SH-SY5Y (cell line): ENCODE results near the gene TFCP2.

ENCODE experiments used
- GATA2 ChIP-seq: IDR thresholded peaks from 2 replicates; pipeline ENCODE4 v1.6.1; 2011; ENCODE audit warnings: mild to moderate bottlenecking, low read depth, low read length
- GATA3 ChIP-seq: IDR thresholded peaks from 2 replicates; pipeline ENCODE4 v1.6.1; 2011; ENCODE audit warnings: low read depth, mild to moderate bottlenecking, low read length, moderate library complexity

Gene TFCP2

GRCh38 chr12:51132693-51133092 lies 40.2 kb downstream of the TFCP2 start:
- TF ChIP-seq GATA2 (no peak), GATA3 (no peak)

DNA sequence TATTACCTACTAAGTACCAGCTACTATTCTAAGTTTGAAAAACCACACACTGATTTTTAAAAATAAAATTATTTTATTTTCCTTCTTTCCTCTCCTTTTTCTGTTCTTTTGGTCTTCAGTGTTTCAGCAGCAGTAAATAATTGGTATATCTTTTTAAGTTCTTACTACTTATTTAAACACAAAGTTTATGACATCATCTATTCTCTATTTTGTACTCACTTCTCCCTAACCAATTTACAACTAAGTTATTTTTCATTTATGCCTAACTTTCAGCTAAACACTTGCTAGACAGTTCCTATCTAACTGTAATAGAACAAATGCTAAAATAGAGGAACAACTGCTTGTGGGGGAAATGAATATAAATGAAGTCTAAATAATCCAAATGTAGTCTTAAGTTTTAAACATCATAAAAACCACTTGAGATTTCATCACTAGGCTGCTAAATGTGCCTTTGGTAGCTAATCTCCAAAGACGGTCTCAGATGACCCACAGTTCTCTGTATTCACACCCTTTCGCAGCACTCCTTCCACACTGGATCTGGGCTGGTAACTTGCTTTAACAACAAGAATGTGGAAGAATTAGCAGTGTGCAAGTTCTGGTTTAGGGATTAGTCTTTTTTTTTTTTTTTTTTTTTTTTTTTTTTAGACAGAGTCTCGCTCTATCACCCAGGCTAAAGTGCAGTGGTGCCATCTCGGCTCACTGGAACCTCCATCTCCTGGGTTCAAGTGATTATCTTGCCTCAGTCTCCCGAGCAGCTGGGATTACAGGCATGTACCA lies 41.0 kb downstream of the TFCP2 start:
- TF ChIP-seq GATA2, result no peak
- no peak for TF ChIP-seq GATA3

- TF ChIP-seq GATA3, result no peak
- TF ChIP-seq GATA2, result no peak
These were observed 44.0 kb downstream of the TFCP2 start for GRCh38 chr12:51128919-51129318.

- TF ChIP-seq GATA3, result no peak
- TF ChIP-seq GATA2, result no peak
These were observed 45.7 kb downstream of the TFCP2 start for GRCh38 chr12:51127050-51127729.

- no peak for TF ChIP-seq GATA3
- no peak for TF ChIP-seq GATA2
These were observed 46.6 kb downstream of the TFCP2 start for GRCh38 chr12:51126297-51126696.

DNA sequence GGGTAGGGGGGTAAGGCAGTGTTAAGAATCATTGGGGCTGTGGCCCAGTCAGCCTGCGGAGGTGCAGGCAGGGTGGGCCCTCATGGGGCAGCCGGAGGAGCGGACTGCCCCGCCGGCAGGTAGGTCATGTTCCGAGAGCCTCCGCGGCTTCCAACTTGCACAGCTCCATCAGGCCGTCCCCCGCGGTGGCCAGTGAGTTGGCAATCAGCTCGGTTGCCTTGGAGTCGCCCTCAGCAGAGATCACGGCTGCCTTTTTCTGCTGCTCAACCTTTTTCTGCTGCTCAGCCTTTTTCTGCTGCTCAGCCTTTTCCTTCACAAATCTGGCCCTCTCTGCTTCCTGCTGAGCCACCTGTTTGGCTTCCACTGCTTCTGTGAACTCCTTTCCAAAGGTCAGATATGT lies 48.4 kb downstream of the TFCP2 start:
- no peak for TF ChIP-seq GATA3
- TF ChIP-seq GATA2, result no peak

GRCh38 chr12:51122844-51123243 lies 50.1 kb downstream of the TFCP2 start:
- TF ChIP-seq GATA2, result no peak

GRCh38 chr12:51118706-51119105 lies 54.2 kb downstream of the TFCP2 start:
- TF ChIP-seq GATA2 (no peak), GATA3 (no peak)

GRCh38 chr12:51115533-51115932 lies 57.4 kb downstream of the TFCP2 start:
- TF ChIP-seq GATA2 (no peak), GATA3 (no peak)

DNA sequence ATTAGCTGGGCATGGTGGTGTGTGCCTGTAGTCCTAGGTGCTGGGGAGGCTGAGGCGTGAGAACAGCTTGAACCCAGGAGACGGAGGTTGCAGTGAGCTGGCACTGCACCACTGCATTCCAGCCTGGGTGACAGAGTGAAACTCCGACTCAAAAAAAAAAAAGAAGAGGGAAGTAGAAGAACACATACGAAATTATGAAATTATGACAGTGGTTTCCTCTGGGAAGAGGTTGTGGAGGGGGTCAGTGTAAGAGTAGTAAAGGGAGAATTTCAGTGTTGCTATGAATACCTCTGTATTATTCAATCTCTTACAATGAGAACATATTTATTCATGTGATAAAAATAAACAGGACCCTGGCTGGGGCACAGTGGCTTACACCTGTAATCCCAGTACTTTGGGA lies 64.8 kb downstream of the TFCP2 start:
- TF ChIP-seq GATA3 (no peak), GATA2 (no peak)

DNA sequence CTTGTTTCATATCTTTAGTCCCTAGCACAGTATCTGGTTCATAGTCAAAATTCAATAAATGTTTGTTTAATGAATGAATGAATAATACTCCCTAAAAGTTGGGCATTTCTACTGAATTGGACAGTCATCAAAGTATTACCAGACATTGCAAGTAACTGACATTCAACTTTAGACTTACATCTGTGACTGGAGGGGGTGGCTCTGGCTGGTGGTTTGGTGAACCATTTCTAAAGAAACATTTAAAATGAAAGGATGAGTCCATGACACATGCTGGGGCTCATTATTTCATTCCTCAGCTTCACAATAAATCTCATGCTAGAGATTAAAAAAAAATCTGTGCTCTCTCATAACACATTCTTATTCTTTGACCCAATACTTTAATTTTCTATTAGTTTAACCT lies 69.0 kb downstream of the TFCP2 start:
- TF ChIP-seq GATA2, result no peak

GRCh38 chr12:51098611-51099010 lies 74.3 kb downstream of the TFCP2 start:
- TF ChIP-seq GATA3 (no peak), GATA2 (no peak)

GRCh38 chr12:51090705-51091229 lies 82.2 kb downstream of the TFCP2 start:
- TF ChIP-seq GATA3 (no peak), GATA2 (no peak)

- TF ChIP-seq GATA2 (no peak), GATA3 (no peak)
These were observed 85.1 kb downstream of the TFCP2 start for GRCh38 chr12:51087818-51088217.

- TF ChIP-seq GATA2, result no peak
- no peak for TF ChIP-seq GATA3
These were observed 86.0 kb downstream of the TFCP2 start for GRCh38 chr12:51086933-51087332.

- no peak for TF ChIP-seq GATA3
These were observed 87.2 kb downstream of the TFCP2 start for GRCh38 chr12:51085757-51086156.
